Omental fat pad (tissue), 4 donors: ENCODE data around the gene COQ8A. TPM values are rescaled to one million over a fixed set of nuclear protein-coding genes. Genes with fewer than 3 reads are reported as not detected.

Experiments used
- ATAC-seq: fragments of 150-250 bp; one replicate; pipeline ENCODE4 v1.9.1; 2016; ENCODE audit warnings: mild to moderate bottlenecking, moderate library complexity; ENCODE audit not compliant: low FRiP score
- DNase-seq: peaks from one replicate; pipeline ENCODE4 v3.0.0-alpha.2; 2019; ENCODE audit warnings: low spot score
- total RNA-seq, 4 donors: library from RNA; depleted of rRNA; stranded (reverse); fragments of >200 nt; gene quantifications; one replicate each; pipeline ENCODE4 v1.1.0, GENCODE V29; 2016
- TF ChIP-seq, protein P1 (sequence below), 3 donors: fragments of 450-650 bp; IDR thresholded peaks; one replicate each; pipeline ENCODE4 v1.5.1; 2016 to 2017; ENCODE audit warnings: antibody characterized with exemption in 3 of 3, mild to moderate bottlenecking in 3 of 3, moderate library complexity in 2 of 3

Gene COQ8A
- total RNA-seq, 4 donors from 2014 or later: 118 to 175 (median 140) TPM

DNA sequence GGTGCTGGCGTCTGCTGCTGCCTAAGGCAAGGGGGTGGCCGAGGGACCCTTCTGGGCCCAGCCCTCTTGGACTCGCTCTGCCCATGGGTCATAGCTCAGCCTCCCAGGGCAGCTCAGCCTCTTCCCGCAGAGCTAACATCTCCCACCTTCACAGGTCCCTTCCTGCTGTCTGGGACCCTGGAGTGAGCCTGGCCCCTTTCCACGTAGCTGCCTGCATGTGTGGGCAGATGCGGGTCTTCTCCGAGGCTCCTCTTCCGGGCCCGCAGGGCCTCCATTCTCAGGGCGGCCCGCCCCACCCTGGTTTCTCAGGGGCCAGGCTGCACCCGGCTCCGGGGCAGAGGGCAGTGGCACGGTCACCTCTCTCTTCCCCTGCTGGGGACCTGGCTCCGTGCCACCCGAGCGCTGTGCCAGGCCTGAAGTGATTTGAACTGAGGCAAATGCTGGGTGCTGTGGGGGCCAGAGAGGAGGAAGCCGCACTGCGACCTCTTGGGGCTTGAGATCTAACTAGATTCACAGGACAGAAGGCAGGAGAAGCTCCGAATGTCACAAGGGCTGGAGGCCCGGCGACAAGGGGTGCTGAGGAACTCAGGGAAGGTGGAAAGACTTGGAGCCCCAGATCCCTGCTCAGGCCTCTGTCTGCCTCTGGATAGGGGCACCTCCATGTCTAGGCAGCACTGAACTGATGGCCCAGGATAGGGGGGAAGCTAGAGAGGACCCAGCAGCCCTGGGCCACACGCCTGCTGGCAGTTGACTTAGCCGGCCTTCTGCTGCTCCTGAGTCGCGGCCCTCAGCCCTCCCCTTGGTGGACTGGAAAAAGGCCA is 40.7 kb downstream of the COQ8A start:
- DNase-seq (no peak), ATAC-seq (no peak)
- TF ChIP-seq, protein P1, sequence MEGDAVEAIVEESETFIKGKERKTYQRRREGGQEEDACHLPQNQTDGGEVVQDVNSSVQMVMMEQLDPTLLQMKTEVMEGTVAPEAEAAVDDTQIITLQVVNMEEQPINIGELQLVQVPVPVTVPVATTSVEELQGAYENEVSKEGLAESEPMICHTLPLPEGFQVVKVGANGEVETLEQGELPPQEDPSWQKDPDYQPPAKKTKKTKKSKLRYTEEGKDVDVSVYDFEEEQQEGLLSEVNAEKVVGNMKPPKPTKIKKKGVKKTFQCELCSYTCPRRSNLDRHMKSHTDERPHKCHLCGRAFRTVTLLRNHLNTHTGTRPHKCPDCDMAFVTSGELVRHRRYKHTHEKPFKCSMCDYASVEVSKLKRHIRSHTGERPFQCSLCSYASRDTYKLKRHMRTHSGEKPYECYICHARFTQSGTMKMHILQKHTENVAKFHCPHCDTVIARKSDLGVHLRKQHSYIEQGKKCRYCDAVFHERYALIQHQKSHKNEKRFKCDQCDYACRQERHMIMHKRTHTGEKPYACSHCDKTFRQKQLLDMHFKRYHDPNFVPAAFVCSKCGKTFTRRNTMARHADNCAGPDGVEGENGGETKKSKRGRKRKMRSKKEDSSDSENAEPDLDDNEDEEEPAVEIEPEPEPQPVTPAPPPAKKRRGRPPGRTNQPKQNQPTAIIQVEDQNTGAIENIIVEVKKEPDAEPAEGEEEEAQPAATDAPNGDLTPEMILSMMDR (IDR thresholded peaks at IDR 0.05): no peak

DNA sequence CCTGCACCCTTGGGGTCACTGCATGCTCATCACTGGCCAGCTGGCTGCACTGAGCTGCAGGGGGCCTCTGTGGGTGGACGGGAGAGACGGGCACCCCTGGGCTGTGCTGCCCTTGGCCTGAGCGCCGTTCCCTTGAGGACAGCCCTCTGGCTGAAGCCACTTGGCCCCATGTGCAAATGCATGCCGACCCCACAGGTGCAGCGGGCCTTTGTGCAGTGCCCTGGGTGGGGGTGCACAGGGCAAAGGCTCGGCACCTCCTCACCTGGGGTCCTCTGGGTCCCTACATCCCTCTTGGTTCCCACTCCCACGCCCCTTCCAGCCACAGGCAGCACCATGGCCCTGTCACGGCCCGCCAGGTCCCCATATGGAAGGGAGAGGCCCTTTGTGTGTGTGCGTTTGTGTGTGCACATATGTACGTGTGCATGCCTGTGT is 41.3 kb downstream of the COQ8A start:
- ATAC-seq (no peak), DNase-seq (peak; percentile 18)
- TF ChIP-seq, protein P1 (IDR thresholded peaks at IDR 0.05): no peak

DNA sequence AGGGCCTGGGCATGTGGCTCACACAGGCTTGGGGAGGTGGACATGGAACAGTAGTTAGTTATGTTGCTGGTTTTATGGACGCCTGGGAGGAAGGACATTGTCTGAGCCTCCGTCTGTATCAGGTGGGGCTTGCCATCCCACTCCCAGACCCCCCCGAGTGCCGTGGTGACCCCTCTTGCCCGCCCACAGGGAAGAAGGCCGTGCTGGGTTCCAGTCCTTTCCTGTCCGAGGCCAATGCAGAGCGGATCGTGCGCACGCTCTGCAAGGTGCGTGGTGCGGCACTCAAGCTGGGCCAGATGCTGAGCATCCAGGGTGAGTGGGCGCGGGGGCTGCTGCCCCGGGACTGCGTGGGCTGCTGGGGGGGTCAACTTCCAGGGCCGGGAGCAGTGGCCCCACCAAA is 41.7 kb downstream of the COQ8A start:
- no peak for ATAC-seq
- TF ChIP-seq, protein P1 (IDR thresholded peaks at IDR 0.05): no peak
- no peak for DNase-seq

DNA sequence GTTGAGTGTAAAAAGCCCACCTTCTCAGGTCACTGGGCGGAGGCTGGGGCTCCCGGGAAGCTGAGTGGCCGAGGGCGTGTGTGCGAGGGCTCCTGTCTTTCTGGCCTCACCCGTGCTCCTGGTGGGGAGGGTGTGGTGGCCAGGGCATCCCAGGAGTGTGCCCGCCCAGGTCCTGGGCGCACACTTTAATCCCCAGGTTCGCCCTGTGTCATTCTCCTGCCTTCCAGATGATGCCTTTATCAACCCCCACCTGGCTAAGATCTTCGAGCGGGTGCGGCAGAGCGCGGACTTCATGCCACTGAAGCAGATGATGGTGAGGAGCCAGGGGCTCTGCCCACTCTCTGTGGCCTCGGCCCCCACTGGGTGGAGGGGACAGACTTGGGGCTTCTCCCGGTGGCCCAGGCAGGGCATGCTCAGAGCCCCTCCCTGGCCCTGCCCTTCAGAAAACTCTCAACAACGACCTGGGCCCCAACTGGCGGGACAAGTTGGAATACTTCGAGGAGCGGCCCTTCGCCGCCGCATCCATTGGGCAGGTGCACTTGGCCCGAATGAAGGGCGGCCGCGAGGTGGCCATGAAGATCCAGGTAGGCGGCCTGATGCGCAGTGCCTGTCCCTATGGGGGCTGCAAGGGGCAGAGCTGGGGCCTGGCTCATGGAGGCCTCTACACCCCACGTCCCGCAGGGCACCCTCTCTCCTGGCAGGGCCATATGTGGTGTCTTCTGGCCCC is 42.5 kb downstream of the COQ8A start:
- DNase-seq: no peak
- no peak for ATAC-seq
- TF ChIP-seq, protein P1 (IDR thresholded peaks at IDR 0.05): no peak

DNA sequence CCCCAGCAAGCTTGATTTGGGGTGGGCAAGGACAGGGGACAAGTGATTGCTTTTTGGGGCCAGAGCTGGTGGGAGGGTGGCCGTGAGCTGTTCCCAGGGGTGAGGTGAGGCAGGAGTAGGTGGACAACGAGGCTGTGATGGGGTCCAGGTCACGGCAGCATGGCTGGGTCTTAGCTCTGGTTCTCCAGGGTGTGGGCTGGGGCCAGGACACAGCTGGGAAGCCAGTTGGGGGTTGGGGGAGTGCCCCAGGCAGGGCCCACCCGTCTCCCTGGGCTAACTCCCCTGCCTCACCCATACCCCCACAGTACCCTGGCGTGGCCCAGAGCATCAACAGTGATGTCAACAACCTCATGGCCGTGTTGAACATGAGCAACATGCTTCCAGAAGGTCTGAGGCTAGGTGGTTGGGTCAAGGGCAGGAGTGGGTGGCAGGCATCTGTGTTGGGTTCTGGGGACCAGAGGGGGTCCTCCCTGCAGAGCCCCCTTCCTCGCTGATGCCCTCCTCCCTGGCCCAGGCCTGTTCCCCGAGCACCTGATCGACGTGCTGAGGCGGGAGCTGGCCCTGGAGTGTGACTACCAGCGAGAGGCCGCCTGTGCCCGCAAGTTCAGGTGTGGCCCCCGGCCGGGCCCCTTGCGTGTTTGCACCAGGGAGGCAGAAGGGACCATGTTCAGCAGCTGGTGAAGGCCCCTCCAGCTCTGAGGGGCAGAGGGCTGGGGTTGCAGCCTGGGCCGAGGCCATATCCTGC is 43.3 kb downstream of the COQ8A start:
- DNase-seq (no peak), ATAC-seq (no peak)
- TF ChIP-seq, protein P1 (IDR thresholded peaks at IDR 0.05): no peak

DNA sequence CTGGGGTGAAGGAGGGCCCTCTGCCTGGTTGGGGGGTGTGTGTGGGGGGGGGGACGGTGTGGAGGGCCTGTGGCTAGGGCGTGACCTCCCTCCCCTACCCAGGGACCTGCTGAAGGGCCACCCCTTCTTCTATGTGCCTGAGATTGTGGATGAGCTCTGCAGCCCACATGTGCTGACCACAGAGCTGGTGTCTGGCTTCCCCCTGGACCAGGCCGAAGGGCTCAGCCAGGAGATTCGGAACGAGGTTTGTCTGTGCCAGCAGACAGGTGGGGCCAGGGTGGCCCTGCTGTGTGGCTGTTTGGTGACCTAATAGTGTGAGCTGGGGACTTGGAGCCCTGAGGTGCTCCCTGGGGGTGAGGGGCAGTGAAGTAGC is 43.9 kb downstream of the COQ8A start:
- ATAC-seq (no peak), DNase-seq (no peak)
- TF ChIP-seq, protein P1 (IDR thresholded peaks at IDR 0.05): no peak
